Ishikawa (cell line): Measurements from ENCODE around the gene CADM1.

ENCODE experiments used
- CEBPB ChIP-seq: IDR thresholded peaks from 2 replicates; pipeline ENCODE4 v1.6.1; 2012
- CREB1 ChIP-seq: IDR thresholded peaks from 2 replicates; pipeline ENCODE4 v1.6.1; 2012; ENCODE audit warnings: low read depth
- EGR1 ChIP-seq: IDR thresholded peaks from 2 replicates; pipeline ENCODE4 v1.6.1; 2012
- EP300 ChIP-seq: IDR thresholded peaks from 2 replicates; pipeline ENCODE4 v1.6.1; 2012; ENCODE audit warnings: borderline replicate concordance
- FOXM1 ChIP-seq: IDR thresholded peaks from 2 replicates; pipeline ENCODE4 v1.6.1; 2012; ENCODE audit warnings: low read depth, borderline replicate concordance
- MAX ChIP-seq: IDR thresholded peaks from 2 replicates; pipeline ENCODE4 v1.6.1; 2012
- NFIC ChIP-seq: IDR thresholded peaks from 2 replicates; pipeline ENCODE4 v1.6.1; 2012
- RAD21 ChIP-seq: IDR thresholded peaks from 2 replicates; pipeline ENCODE4 v1.6.1; 2012; ENCODE audit warnings: low read depth
- REST ChIP-seq: IDR thresholded peaks from 2 replicates; pipeline ENCODE4 v1.6.1; 2012; ENCODE audit warnings: low read depth, mild to moderate bottlenecking
- TAF1 ChIP-seq: IDR thresholded peaks from 2 replicates; pipeline ENCODE4 v1.6.1; 2012; ENCODE audit warnings: low read depth, mild to moderate bottlenecking
- TCF12 ChIP-seq: IDR thresholded peaks from 2 replicates; pipeline ENCODE4 v1.6.1; 2012; ENCODE audit warnings: low read depth
- TEAD4 ChIP-seq: IDR thresholded peaks from 2 replicates; pipeline ENCODE4 v1.6.1; 2012
- USF1 ChIP-seq: IDR thresholded peaks from 2 replicates; pipeline ENCODE4 v1.6.1; 2012
- YY1 ChIP-seq: IDR thresholded peaks from 2 replicates; pipeline ENCODE4 v1.6.1; 2012; ENCODE audit warnings: low read depth
- ZBTB7A ChIP-seq: IDR thresholded peaks from 2 replicates; pipeline ENCODE4 v1.6.1; 2012; ENCODE audit warnings: low read depth

The CADM1 gene

GRCh38 chr11:115258216-115258615 lies 246.0 kb downstream of the CADM1 start:
- no peak for TF ChIP-seq FOXM1
- TF ChIP-seq USF1, result no peak
- TF ChIP-seq TCF12, result no peak
- no peak for TF ChIP-seq EP300
- TF ChIP-seq ZBTB7A, result no peak

GRCh38 chr11:115257678-115258077 lies 246.5 kb downstream of the CADM1 start:
- TF ChIP-seq TAF1, result no peak
- TF ChIP-seq EGR1, result no peak
- TF ChIP-seq ZBTB7A, result no peak
- no peak for TF ChIP-seq RAD21
- TF ChIP-seq FOXM1, result no peak
- no peak for TF ChIP-seq EP300
- TF ChIP-seq TCF12, result no peak
- TF ChIP-seq MAX, result no peak
- TF ChIP-seq USF1, result no peak
- TF ChIP-seq CEBPB, result no peak
- TF ChIP-seq NFIC, result no peak
- TF ChIP-seq YY1, result no peak
- TF ChIP-seq CREB1, result no peak

GRCh38 chr11:115257270-115257669 lies 246.9 kb downstream of the CADM1 start:
- TF ChIP-seq CEBPB (no peak), REST (no peak), TCF12 (no peak), NFIC (no peak), MAX (no peak), ZBTB7A (no peak), RAD21 (no peak), TAF1 (no peak), CREB1 (no peak), TEAD4 (no peak), YY1 (no peak), EP300 (no peak), USF1 (no peak), FOXM1 (no peak), EGR1 (no peak)

- no peak for TF ChIP-seq EP300
- TF ChIP-seq REST, result no peak
- no peak for TF ChIP-seq TAF1
- TF ChIP-seq NFIC, result no peak
- no peak for TF ChIP-seq RAD21
- TF ChIP-seq MAX, result no peak
- TF ChIP-seq USF1, result no peak
- TF ChIP-seq ZBTB7A, result no peak
- TF ChIP-seq YY1, result no peak
- no peak for TF ChIP-seq TCF12
- TF ChIP-seq EGR1, result no peak
- TF ChIP-seq CREB1, result no peak
- TF ChIP-seq CEBPB, result no peak
- TF ChIP-seq FOXM1, result no peak
- no peak for TF ChIP-seq TEAD4
Observed at GRCh38 chr11:115256397-115257197, 247.6 kb downstream of the CADM1 start.
